HepG2 (cell line): Measurements from ENCODE around the gene SART1. TPM values are rescaled to one million over a fixed set of nuclear protein-coding genes. Genes with fewer than 3 reads are reported as not detected.

Experiments
- ASH2L ChIP-seq: fragments of 300-600, 200-600 bp; sonication (generic); IDR thresholded peaks from 2 replicates; pipeline ENCODE4 v1.7.0; 2017; ENCODE audit warnings: low read depth, mild to moderate bottlenecking, moderate library complexity, mixed read lengths, low read length; ENCODE audit not compliant: insufficient read length
- BHLHE40 ChIP-seq: IDR thresholded peaks from 2 replicates; pipeline ENCODE4 v1.6.1; 2011; ENCODE audit warnings: low read length, improper control_type of control experiment
- ESRRA ChIP-seq: sonication (generic); formaldehyde crosslinking; IDR thresholded peaks from 2 replicates; pipeline ENCODE4 v1.5.1; 2020; ENCODE audit warnings: mild to moderate bottlenecking, low read depth, missing genetic modification reagents
- FOXJ3 ChIP-seq: sonication (generic); formaldehyde crosslinking; IDR thresholded peaks from 2 replicates; pipeline ENCODE4 v1.4.0; 2020; ENCODE audit warnings: missing genetic modification reagents, mild to moderate bottlenecking, borderline replicate concordance
- GATAD1 ChIP-seq: IDR thresholded peaks from 2 replicates; pipeline ENCODE4 v1.6.1; 2016; ENCODE audit warnings: missing genetic modification reagents, missing compliant biosample characterization
- HOXA3 ChIP-seq: sonication (generic); formaldehyde crosslinking; IDR thresholded peaks from 2 replicates; pipeline ENCODE4 v1.5.0; 2020; ENCODE audit warnings: missing genetic modification reagents
- NFE2 ChIP-seq: sonication (generic); formaldehyde crosslinking; IDR thresholded peaks from 2 replicates; pipeline ENCODE4 v1.4.0; 2020; ENCODE audit warnings: missing genetic modification reagents
- NR2F1 ChIP-seq, 2 experiments: fragments of 450-650 bp in 1 of 2; formaldehyde crosslinking in 1 of 2; IDR thresholded peaks; 2 replicates each; pipeline versions ENCODE4 v1.5.0 to v1.6.1; 2016 to 2020; ENCODE audit warnings: mild to moderate bottlenecking in 1 of 2, missing compliant biosample characterization in 1 of 2, missing genetic modification reagents in 1 of 2, moderate library complexity in 1 of 2
- SP2 ChIP-seq: sonication (generic); formaldehyde crosslinking; IDR thresholded peaks from 2 replicates; pipeline ENCODE4 v1.5.1; 2020; ENCODE audit warnings: mild to moderate bottlenecking, missing genetic modification reagents
- YY1 ChIP-seq: IDR thresholded peaks from 2 replicates; pipeline ENCODE4 v1.6.1; 2011; ENCODE audit warnings: low read length, low read depth, moderate library complexity, mild to moderate bottlenecking; ENCODE audit not compliant: insufficient read depth, insufficient replicate concordance
- ZNF30 ChIP-seq: sonication (generic); formaldehyde crosslinking; IDR thresholded peaks from 2 replicates; pipeline ENCODE4 v1.5.0; 2020; ENCODE audit warnings: mild to moderate bottlenecking, missing genetic modification reagents
- ZNF567 ChIP-seq: sonication (generic); formaldehyde crosslinking; IDR thresholded peaks from 2 replicates; pipeline ENCODE4 v1.8.1; 2023; ENCODE audit warnings: mild to moderate bottlenecking, missing genetic modification reagents, borderline replicate concordance
- ZSCAN22 ChIP-seq: sonication (generic); formaldehyde crosslinking; IDR thresholded peaks from 2 replicates; pipeline ENCODE4 v1.4.0; 2020; ENCODE audit warnings: mild to moderate bottlenecking, missing genetic modification reagents
- polyA plus RNA-seq, 8 experiments: library from polyadenylated mRNA; depleted of rRNA in 3 of 8; stranded (reverse) in 7 of 8; unstranded in 1 of 8; fragments of >200 nt; fragmentation: Illumina TruSeq in 4 of 8; extraction: Trizol in 4 of 8; gene quantifications; 2 replicates each; pipeline versions ENCODE4 v1.2.1 to v1.2.3, GENCODE V29; 2011 to 2016; ENCODE audit warnings: low read depth in 4 of 8, missing spikeins in 1 of 8, mixed read lengths in 1 of 8; ENCODE audit not compliant: insufficient read depth in 1 of 8
- total RNA-seq, 5 experiments: library from RNA; depleted of rRNA; stranded (reverse); fragments of >200 nt; fragmentation: Illumina TruSeq; extraction: Trizol; gene quantifications; 2 replicates each; pipeline ENCODE4 v1.2.3, GENCODE V29; 2016; ENCODE audit warnings: low read depth in 1 of 5
- TF ChIP-seq, protein P1 (sequence below): sonication (generic); formaldehyde crosslinking; IDR thresholded peaks from 2 replicates; pipeline ENCODE4 v1.5.0; 2020; ENCODE audit warnings: mild to moderate bottlenecking, missing genetic modification reagents
- TF ChIP-seq, protein P2 (sequence below): sonication (generic); formaldehyde crosslinking; IDR thresholded peaks from 2 replicates; pipeline ENCODE4 v1.4.0; 2020; ENCODE audit warnings: mild to moderate bottlenecking, missing genetic modification reagents
- TF ChIP-seq, protein P3 (sequence below): sonication (generic); formaldehyde crosslinking; IDR thresholded peaks from 2 replicates; pipeline ENCODE4 v1.4.0; 2020; ENCODE audit warnings: missing genetic modification reagents, borderline replicate concordance
- TF ChIP-seq, protein P4 (sequence below): sonication (generic); formaldehyde crosslinking; IDR thresholded peaks from 2 replicates; pipeline ENCODE4 v1.5.0; 2020; ENCODE audit warnings: missing genetic modification reagents, mild to moderate bottlenecking, borderline replicate concordance
- TF ChIP-seq, protein P5 (sequence below): sonication (generic); formaldehyde crosslinking; IDR thresholded peaks from 2 replicates; pipeline ENCODE4 v1.5.0; 2020; ENCODE audit warnings: missing genetic modification reagents

SART1 gene
- total and polyA plus RNA-seq, 2 of the 13 experiments (the other 11 are each of a cell fraction or from before 2014, with no cell fraction given), result 11.3 to 22.5 TPM

DNA sequence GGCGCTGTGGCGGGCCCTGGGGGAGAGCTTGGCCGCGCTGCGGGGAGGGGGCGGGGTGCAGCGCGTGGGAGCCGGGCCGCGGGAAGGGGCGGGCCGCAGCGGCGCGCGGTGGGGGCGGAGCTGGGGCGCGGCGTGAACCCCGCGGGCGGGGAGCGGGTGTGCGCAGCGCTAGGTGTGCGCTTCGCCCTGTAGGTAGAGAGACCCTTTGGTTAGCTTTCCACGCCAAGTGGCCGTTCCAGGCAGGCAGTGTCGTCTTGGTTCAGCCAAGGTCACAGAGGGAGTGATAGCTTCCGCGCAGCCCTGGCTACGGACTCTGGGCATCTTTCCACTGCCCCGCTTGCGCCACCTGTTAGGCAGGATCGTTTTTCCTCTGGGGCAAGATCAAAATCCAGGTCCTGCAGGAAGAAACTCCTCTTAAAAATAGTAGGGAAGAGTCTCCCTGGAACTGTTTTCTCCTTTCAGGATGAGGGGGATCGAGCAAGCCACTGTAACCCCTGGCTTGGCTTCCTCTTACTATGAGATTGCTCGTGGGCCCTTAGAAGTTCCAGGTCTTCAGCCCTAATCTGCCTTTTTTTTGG, 41.2 kb downstream of the SART1 start (continued):
- TF ChIP-seq, protein P1, sequence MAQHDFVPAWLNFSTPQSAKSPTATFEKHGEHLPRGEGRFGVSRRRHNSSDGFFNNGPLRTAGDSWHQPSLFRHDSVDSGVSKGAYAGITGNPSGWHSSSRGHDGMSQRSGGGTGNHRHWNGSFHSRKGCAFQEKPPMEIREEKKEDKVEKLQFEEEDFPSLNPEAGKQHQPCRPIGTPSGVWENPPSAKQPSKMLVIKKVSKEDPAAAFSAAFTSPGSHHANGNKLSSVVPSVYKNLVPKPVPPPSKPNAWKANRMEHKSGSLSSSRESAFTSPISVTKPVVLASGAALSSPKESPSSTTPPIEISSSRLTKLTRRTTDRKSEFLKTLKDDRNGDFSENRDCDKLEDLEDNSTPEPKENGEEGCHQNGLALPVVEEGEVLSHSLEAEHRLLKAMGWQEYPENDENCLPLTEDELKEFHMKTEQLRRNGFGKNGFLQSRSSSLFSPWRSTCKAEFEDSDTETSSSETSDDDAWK, result no peak
- no peak for TF ChIP-seq BHLHE40
- TF ChIP-seq YY1, result no peak
- TF ChIP-seq, protein P2, sequence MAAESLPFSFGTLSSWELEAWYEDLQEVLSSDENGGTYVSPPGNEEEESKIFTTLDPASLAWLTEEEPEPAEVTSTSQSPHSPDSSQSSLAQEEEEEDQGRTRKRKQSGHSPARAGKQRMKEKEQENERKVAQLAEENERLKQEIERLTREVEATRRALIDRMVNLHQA (CRISPR knock-in tag), result no peak
- TF ChIP-seq ASH2L, result peak; percentile 18
- TF ChIP-seq FOXJ3 (CRISPR knock-in tag), result 0 out of 2 replicates have a peak, but pooled peaks have one; percentile 15
- TF ChIP-seq ZSCAN22, result no peak
- TF ChIP-seq NR2F1 (CRISPR knock-in tag; IDR thresholded peaks at IDR 0.05), result no peak
- TF ChIP-seq, protein P3, sequence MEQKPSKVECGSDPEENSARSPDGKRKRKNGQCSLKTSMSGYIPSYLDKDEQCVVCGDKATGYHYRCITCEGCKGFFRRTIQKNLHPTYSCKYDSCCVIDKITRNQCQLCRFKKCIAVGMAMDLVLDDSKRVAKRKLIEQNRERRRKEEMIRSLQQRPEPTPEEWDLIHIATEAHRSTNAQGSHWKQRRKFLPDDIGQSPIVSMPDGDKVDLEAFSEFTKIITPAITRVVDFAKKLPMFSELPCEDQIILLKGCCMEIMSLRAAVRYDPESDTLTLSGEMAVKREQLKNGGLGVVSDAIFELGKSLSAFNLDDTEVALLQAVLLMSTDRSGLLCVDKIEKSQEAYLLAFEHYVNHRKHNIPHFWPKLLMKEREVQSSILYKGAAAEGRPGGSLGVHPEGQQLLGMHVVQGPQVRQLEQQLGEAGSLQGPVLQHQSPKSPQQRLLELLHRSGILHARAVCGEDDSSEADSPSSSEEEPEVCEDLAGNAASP (CRISPR knock-in tag), result peak; percentile 24; the same call in 1 of the 2 replicates
- TF ChIP-seq HOXA3 (CRISPR knock-in tag), result 0 out of 2 replicates have a peak, but pooled peaks have one; percentile 9
- TF ChIP-seq GATAD1 (CRISPR knock-in tag), result no peak
- no peak for TF ChIP-seq NFE2
- TF ChIP-seq ESRRA (CRISPR knock-in tag), result no peak
- no peak for TF ChIP-seq SP2
- TF ChIP-seq, protein P4, sequence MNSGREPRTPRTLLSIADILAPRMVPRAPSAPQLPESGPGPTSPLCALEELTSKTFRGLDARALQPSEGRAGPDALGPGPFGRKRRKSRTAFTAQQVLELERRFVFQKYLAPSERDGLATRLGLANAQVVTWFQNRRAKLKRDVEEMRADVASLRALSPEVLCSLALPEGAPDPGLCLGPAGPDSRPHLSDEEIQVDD (CRISPR knock-in tag), result no peak
- TF ChIP-seq ZNF567 (CRISPR knock-in tag), result no peak
- TF ChIP-seq, protein P5, sequence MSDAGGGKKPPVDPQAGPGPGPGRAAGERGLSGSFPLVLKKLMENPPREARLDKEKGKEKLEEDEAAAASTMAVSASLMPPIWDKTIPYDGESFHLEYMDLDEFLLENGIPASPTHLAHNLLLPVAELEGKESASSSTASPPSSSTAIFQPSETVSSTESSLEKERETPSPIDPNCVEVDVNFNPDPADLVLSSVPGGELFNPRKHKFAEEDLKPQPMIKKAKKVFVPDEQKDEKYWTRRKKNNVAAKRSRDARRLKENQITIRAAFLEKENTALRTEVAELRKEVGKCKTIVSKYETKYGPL (CRISPR knock-in tag), result 0 out of 2 replicates have a peak, but pooled peaks have one; percentile 3
- TF ChIP-seq ZNF30, result no peak
